Stimulated activated naive CD8-positive, alpha-beta T cell treated with anti-CD3 and anti-CD28 coated beads, Interleukin-15, Interleukin-2, amounts not matched to agents 100 ng/mL and 50 ng/mL, for 24 hours (primary cell): Measurements from ENCODE around the gene ZNF555.

Experiments used
- H3K27ac Mint-ChIP-seq: one replicate; pipeline ENCODE4 v1.8.0; 2021; ENCODE audit warnings: mild to moderate bottlenecking, mixed read lengths
- H3K27me3 Mint-ChIP-seq: one replicate; pipeline ENCODE4 v1.8.0; 2021; ENCODE audit warnings: mixed read lengths
- H3K36me3 Mint-ChIP-seq: one replicate; pipeline ENCODE4 v1.8.0; 2021; ENCODE audit warnings: low read depth, mixed read lengths
- H3K4me1 Mint-ChIP-seq: one replicate; pipeline ENCODE4 v1.8.0; 2021; ENCODE audit warnings: low read depth, mixed read lengths
- H3K4me3 Mint-ChIP-seq: one replicate; pipeline ENCODE4 v1.8.0; 2021; ENCODE audit warnings: mild to moderate bottlenecking, mixed read lengths
- H3K9me3 Mint-ChIP-seq: one replicate; pipeline ENCODE4 v1.8.0; 2021; ENCODE audit warnings: mixed read lengths

Gene ZNF555

DNA sequence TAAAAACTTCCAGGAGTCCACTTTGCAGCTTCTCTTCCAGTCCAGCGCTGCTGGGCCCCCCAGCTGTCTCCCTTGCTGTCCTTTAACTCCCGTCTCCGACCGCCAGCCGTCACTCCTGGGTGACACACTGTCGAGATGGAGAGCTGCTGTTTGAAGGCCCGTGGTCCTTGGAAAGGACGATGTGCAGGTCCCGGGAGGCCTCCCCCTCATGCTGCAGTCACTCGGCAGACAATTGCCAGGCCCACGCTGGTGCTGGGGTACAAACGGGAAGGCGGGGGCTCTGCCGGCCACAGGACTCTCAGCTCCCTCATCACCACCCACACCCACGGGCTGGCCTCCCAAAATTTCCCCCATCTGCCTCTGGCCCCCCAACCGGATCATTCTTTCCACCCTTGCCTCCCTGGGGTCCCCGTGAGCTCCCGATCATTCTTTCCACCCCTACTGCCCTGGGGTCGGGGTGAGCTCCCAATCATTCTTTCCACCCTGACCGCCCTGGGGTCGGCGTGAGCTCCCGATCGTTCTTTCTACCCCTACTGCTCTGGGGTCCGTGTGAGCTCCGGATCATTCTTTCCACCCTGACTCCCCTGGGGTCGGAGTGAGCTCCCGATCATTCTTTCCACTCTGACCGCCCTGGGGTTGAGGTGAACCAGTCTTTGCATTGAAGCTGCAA lies 37.7 kb upstream of the ZNF555 start:
- Mint-ChIP-seq H3K9me3 (no peaks in the 10 kb centered on the region), H3K27me3 (no peaks in the 10 kb centered on the region), H3K36me3 (peaks cover 44% of the 10 kb centered on the region), H3K4me1 (peaks cover 18% of the 10 kb centered on the region), H3K4me3 (no peak overlapping the region), H3K27ac (peak overlapping the region; percentile 76)

DNA sequence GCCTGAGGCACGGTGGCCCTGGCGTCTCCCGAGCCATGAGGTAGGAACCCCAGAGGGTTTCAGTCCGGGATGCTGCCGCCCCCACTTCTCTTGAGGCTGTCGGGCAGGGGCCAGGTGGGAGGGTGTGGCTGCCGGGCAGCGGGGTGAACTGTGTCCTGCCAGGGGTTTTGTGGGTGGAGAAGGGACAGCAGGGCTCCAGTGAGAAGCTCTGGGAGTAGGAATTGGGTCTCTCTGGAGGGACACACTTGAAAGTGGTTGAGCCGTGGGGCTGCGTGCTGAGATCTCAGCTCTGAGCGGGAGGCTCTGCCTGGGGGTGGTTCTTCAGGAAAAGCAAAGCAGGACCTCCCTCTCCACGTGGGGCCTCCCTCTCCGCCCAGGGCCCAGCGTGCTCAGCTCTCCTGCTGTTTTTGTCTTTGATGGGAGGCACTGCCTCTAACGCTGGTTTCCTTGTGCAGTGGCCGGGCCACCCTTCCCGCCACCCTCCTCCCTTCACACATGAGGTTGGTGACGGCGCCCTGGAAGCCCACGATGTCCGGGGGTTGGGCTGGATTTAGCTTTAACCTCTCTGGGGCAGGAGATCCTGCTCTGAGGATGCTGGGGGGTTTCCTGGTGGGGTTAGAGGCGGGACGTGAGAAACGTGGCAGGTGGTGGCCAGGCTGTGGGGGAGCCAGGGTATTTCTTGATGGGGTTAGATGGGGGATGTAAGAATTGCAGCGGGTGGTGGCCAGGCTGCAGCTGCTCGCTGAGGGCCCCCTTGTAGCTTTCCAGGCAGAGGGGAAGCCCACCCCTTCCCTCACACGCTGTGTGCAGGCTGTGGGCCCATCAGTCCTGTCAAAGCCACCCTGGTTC lies 36.9 kb upstream of the ZNF555 start:
- Mint-ChIP-seq H3K4me1 (peaks cover 18% of the 10 kb centered on the region), H3K27me3 (no peaks in the 10 kb centered on the region), H3K4me3 (no peak overlapping the region), H3K9me3 (no peaks in the 10 kb centered on the region), H3K27ac (peak overlapping the region; percentile 76), H3K36me3 (peaks cover 48% of the 10 kb centered on the region)

DNA sequence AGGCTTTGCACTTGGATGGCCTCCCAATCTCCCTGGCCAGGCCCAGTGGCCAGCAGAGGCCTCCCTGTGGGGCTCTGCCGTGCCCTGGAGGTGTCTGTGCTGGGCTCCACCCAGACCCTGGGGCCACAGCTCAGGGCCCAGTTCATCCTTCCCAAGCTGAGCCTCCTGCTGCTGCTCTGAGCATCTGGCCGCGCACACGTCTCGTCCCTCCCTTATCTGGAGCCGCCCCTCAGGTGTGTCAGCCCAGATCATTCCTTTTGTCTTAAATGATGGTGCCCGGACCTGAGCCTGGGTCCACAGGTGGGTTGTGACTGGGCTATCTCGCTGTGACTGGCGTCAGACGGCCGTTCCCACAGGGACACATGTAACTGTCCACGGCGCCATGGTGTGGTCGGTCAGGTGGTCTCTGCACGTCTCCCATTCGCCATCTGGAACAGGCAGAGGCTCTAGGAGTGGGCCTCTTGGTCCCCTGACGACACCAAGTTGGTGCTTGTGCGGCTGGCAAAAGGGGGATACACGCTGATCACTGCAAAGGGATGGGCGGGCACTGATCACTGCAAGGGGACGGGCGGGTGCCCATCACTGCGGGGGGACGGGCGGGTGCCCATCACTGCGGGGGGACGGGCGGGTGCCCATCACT lies 35.9 kb upstream of the ZNF555 start:
- Mint-ChIP-seq H3K4me3 (no peak overlapping the region), H3K9me3 (no peaks in the 10 kb centered on the region), H3K36me3 (peaks cover 48% of the 10 kb centered on the region), H3K27ac (no peak overlapping the region), H3K27me3 (no peaks in the 10 kb centered on the region), H3K4me1 (peaks cover 18% of the 10 kb centered on the region)

DNA sequence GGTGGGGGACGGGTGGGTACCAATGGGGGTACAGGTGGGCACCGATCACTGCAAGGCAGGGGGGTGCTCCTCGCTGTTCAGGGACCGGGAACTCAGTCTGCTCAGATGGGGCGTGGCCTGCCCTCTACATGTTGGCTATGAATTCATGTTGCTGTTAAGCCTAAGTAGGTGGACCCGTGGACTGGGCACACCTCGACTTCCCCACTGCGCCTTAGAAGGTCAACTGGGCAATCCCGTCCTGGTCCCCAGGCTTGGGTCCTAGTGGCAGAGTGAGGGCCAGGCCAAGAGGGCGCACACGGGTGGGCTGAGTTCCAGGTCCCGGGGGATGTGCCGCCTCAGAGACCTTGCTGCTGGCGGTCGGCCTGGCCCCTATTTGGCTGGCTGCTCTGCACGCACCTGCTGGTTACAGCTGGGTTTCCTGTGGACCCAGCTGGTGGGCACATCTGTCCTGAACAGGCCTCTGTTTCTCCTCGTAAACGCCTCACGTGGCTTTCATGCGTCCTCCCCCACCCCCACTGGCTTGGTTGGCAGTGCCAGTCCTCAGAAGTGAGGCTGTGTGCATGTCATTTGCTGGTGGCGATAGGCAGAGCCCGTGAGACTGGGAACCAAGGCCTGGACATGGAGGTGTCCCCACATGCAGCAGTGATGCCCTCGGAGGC lies 35.2 kb upstream of the ZNF555 start:
- no peak overlapping the region for H3K4me3 Mint-ChIP-seq
- H3K27ac Mint-ChIP-seq = no peak overlapping the region
- H3K4me1 Mint-ChIP-seq = peaks cover 18% of the 10 kb centered on the region
- no peaks in the 10 kb centered on the region for H3K9me3 Mint-ChIP-seq
- peaks cover 47% of the 10 kb centered on the region for H3K36me3 Mint-ChIP-seq
- no peaks in the 10 kb centered on the region for H3K27me3 Mint-ChIP-seq

DNA sequence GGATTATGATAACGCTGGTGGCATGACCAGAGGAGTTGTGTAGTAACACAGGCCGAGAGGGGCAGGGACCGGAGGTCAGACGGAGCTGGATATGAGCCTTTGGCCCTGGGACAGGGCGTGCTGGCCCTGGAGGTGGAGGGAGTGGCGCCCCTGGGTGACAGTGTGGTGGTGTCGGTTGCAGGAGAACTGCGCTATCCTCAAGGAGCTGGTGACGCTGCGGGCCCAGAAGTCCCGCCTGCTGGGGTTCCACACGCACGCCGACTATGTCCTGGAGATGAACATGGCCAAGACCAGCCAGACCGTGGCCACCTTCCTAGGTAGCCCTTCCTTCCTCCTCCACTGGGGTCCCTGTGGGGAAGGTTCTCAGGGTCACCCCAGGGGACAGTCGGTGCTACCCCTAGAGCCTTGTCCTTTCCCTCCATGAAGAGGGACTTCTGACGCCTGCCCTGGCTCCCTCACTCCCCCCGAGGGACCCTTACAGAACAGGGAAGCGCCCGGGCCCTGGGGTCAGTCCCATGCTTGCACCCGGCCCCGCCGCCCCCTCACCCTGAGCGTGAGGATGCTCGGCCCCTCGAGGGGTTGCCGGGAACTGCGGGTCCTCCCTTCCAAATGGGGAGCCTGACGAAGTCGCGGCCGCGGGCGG lies 34.4 kb upstream of the ZNF555 start:
- Mint-ChIP-seq H3K27ac (no peak overlapping the region), H3K4me3 (no peak overlapping the region), H3K27me3 (no peaks in the 10 kb centered on the region), H3K36me3 (peaks cover 40% of the 10 kb centered on the region), H3K4me1 (peaks cover 18% of the 10 kb centered on the region), H3K9me3 (no peaks in the 10 kb centered on the region)

DNA sequence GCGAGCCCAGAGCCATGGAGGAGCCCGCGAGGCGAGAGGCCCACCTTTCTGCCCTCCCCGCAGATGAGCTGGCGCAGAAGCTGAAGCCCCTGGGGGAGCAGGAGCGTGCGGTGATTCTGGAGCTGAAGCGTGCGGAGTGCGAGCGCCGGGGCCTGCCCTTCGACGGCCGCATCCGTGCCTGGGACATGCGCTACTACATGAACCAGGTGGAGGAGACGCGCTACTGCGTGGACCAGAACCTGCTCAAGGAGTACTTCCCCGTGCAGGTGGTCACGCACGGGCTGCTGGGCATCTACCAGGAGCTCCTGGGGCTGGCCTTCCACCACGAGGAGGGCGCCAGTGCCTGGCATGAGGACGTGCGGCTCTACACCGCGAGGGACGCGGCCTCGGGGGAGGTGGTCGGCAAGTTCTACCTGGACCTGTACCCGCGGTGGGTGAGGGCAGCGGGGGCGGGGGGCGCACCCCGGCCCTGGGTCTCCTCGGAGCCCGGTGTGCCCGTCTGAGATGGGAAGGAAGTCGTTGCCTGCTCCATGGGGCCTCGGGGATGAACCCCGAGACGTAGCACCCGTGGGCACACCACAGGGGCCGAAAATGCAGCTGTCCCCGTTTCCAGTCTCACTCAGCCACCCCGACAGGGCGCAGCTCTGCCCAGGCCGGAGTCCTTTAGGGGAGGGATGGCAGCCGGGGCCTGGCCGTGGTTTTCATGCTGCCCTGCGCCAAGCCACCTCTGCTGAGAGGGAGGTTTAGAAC lies 33.7 kb upstream of the ZNF555 start:
- H3K36me3 Mint-ChIP-seq = peaks cover 35% of the 10 kb centered on the region
- H3K4me3 Mint-ChIP-seq = no peak overlapping the region
- no peaks in the 10 kb centered on the region for H3K27me3 Mint-ChIP-seq
- H3K27ac Mint-ChIP-seq = no peak overlapping the region
- H3K4me1 Mint-ChIP-seq = peaks cover 16% of the 10 kb centered on the region
- H3K9me3 Mint-ChIP-seq = no peaks in the 10 kb centered on the region

DNA sequence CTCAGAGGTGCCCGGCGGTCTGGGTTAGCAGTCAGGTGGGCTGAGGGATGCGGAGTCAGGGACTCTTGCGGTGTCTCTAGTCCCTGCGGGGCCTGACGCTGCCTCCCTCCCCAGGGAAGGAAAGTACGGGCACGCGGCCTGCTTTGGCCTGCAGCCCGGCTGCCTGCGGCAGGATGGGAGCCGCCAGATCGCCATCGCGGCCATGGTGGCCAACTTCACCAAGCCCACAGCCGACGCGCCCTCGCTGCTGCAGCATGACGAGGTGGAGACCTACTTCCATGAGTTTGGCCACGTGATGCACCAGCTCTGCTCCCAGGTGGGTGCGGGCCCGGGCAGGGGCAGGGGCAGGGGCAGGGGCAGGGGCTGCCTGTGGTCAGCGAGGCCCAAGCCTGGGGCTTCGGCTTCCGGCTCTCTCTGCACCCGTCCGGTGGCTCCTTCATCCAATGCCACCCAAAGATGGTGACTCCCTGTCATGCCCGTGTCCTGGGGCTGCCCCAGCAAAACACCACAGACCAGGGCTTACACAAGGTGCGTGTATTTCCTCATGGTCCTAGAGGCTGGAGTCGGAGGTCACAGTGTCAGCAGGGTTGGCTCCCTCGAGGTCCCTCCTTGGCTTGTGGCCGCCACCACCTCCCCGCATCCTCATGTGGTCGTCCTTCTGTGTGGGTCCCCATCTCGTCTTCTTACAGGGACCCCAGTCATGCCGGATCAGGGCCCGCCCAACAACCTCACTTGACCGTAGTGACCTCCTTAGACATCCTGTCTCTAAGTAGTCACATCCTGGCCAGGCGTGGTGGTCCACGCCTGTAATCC lies 32.9 kb upstream of the ZNF555 start:
- peaks cover 28% of the 10 kb centered on the region for H3K36me3 Mint-ChIP-seq
- H3K9me3 Mint-ChIP-seq = no peaks in the 10 kb centered on the region
- no peak overlapping the region for H3K4me3 Mint-ChIP-seq
- no peaks in the 10 kb centered on the region for H3K27me3 Mint-ChIP-seq
- H3K27ac Mint-ChIP-seq = no peak overlapping the region
- peaks cover 8% of the 10 kb centered on the region for H3K4me1 Mint-ChIP-seq

DNA sequence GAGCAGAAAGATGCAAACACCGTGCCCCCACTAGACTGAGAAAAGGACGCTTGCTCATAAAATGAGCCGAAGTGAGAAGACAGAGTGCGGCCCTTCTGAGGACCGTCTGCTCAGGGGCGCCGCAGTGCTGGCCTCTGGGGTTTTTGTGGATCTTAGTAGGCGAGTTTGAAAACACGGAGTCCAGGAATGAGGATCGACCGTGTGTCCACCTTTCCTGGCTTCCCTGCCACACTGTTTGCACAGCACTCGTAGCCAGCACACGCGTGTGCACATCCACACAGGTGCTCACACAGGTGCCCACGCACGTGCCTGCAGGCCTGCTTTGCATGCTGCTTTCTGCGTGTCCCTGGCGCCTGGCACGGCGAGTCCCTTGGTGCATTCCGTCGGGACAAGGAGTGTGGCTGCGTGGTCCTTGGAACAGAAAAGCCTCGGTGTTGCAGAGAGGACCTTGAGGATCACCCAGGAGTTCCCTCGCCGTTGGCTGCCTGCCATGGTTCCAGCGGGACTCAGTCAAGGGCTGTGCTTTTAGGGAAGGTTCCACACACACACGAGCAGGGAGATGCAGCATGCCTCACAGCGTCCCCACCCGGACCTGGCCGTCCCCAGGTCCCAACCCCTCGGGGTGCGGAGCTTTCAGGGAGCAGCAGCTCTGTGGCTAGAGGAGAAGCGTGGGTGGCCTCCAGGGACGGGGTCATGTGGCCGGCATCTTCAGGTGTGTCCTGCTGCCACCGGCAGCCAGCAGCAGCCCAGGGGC lies 31.7 kb upstream of the ZNF555 start:
- Mint-ChIP-seq H3K36me3 (peaks cover 29% of the 10 kb centered on the region), H3K27ac (no peak overlapping the region), H3K4me3 (no peak overlapping the region), H3K9me3 (no peaks in the 10 kb centered on the region), H3K4me1 (no peaks in the 10 kb centered on the region), H3K27me3 (no peaks in the 10 kb centered on the region)

DNA sequence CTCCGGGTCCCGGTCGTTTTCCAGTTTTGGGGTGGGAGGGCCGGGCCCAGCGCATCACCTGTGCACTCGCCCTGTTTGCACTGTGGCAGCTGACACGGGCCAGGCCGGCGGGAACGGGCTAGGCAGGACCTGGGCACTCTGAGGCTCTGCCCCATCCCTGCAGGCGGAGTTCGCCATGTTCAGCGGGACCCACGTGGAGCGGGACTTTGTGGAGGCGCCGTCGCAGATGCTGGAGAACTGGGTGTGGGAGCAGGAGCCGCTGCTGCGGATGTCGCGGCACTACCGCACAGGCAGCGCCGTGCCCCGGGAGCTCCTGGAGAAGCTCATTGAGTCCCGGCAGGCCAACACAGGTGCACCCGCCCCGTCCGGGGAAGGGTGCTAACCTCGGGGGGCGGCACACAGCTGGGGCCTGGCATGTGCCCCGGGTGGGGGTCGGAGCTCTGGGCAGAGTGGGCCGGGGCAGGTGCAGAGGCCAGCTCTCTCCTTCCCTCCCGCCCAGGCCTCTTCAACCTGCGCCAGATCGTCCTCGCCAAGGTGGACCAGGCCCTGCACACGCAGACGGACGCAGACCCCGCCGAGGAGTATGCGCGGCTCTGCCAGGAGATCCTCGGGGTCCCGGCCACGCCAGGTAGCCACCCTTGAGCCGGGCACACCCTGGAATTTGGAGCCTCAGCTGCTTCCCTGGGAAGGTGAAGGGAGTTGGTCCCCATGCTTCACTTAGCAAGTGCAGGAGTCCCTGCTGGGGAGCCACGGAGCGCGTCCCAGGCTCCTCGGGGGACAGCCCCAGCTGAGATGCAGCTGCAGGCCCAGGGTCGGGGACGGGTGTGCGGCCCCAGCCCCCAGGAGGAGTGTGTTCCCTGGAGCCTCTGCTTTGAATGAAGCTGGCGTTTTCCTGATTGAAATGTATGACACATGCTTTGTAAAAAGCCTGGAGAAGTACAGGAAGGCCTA lies 30.9 kb upstream of the ZNF555 start:
- Mint-ChIP-seq H3K27me3 (no peaks in the 10 kb centered on the region), H3K4me3 (no peak overlapping the region), H3K27ac (no peak overlapping the region), H3K4me1 (no peaks in the 10 kb centered on the region), H3K9me3 (no peaks in the 10 kb centered on the region), H3K36me3 (peaks cover 25% of the 10 kb centered on the region)

DNA sequence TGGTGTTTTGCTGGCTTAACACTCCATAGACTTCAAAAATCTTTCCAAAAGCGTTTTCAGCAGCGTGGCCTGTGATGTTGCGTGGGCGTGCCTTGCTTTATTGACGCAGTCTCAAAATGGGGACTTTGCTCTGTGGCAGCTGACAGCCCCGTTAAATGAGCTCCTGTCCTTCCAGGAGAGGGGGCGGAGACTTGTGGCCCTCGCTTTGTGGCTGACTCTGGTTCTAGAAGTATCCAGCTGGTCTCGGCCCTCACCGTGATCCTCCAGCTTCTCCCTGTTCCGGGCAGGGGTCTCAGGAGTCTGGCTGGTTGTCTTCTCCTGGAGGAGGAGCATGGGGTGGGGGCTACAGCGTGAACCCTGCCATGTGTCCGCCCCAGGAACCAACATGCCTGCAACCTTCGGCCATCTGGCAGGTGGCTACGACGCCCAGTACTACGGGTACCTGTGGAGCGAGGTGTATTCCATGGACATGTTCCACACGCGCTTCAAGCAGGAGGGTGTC lies 30.0 kb upstream of the ZNF555 start:
- no peaks in the 10 kb centered on the region for H3K27me3 Mint-ChIP-seq
- H3K4me3 Mint-ChIP-seq = no peak overlapping the region
- H3K36me3 Mint-ChIP-seq = peaks cover 22% of the 10 kb centered on the region

DNA sequence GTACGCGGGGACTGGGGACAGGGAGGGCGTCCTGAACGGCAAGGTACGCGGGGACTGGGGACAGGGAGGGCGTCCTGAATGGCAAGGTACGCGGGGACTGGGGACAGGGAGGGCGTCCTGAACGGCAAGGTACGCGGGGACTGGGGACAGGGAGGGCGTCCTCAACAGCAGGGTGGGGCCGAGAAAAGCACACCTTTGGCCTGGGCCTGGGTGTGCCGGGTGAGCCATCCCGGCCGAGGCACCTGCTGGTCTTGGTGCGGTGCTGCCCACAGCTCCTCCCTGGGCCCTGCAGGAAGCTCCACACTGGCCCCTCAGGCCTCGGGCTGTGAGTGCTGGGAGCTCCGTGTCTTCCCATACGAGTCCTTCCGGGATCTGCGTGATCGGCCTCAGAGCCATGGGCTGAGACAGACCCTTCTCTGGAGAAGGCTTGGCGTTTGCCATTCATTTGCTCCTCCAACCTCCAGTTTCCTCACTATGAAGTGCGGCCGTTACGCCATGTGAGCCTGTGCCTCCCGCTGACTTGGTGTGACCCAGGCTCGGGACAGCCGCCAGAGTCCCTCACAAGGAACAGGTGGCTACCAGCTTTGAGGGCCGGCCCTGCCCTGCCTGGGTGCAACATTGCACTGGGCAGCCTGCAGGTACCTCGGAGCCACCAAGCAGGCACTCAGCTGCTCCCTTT lies 29.4 kb upstream of the ZNF555 start:
- Mint-ChIP-seq H3K9me3 (no peaks in the 10 kb centered on the region), H3K36me3 (peaks cover 17% of the 10 kb centered on the region), H3K4me1 (no peaks in the 10 kb centered on the region)

More for the DNA sequence above, 30.0 kb upstream of the ZNF555 start:
- Mint-ChIP-seq H3K4me1 (no peaks in the 10 kb centered on the region), H3K27ac (no peak overlapping the region), H3K9me3 (no peaks in the 10 kb centered on the region)

More for the DNA sequence above, 29.4 kb upstream of the ZNF555 start:
- Mint-ChIP-seq H3K27ac (no peak overlapping the region), H3K27me3 (no peaks in the 10 kb centered on the region), H3K4me3 (no peak overlapping the region)
